Measurements from ENCODE around the gene NPAS3. TPM values are rescaled to one million over a fixed set of nuclear protein-coding genes. Genes with fewer than 3 reads are reported as not detected.
"Not testable (repeated sequence)": the region's sequence is repeated elsewhere in the genome, so short reads cannot be mapped to it uniquely, and the experiment has no call there.

Gene NPAS3
- total and polyA plus RNA-seq, 10 donors, result 0.13 to 9.5 (median 2.9) TPM

DNA sequence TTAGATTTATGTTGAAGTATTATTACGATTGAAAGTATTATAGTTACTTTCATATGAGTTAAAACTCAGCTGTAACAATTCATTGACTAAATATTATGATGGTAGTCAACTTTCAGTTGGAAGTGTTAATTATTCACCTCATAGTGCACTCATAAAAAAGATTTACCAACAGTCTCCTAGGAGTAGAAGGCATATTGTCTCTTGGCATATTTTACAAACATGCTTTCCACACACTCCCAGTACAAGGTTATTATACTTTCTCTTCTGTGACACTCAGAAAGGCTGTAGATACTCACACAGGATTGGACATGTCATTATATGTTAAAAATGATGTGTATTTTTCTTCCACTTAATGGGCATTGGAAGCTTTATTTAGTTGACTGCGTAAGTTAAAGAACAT is 147.1 kb downstream of the NPAS3 start:
- no peak overlapping the region for H3K27ac ChIP-seq
- intact Hi-C loops (cut with DNase I; ENCODE audit: low total_unique reads), result no loop called here

DNA sequence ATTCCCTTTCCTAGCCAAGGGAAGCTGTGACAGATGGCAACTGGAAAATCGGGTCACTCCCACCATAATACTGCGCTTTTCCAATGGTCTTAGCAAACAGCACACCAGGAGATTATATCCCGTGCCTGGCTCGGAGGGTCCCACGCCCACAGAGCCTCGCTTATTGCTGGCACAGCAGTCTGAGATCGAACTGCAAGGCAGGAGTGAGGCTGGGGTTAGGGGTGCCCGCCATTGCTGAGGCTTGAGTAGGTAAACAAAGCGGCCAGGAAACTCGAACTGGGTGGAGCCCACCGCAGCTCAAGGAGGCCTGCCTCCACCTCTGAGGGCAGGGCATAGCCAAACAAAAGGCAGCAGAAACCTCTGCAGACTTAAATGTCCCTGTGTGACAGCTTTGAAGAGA is 149.6 kb downstream of the NPAS3 start:
- H3K27ac ChIP-seq; H3K4me3 ChIP-seq; intact Hi-C loops (cut with DNase I; ENCODE audit: low total_unique reads); H3K4me1 ChIP-seq; H3K36me3 ChIP-seq; H3K27me3 ChIP-seq (replicated peaks in 1 of 7); DNase-seq: not testable (repeated sequence)
- WGBS, 5 donors, result 76 to 95% (median 87%) methylated on average over 10 to 11 of the region's 11 CpGs
- peaks cover 0 to 21% (median 14%) of the 10 kb centered on the region in 8 donors for H3K9me3 ChIP-seq

More for the DNA sequence above, 147.1 kb downstream of the NPAS3 start:
- no peak for TF ChIP-seq POLR2AphosphoS5 (IDR thresholded peaks at IDR 0.05)
- TF ChIP-seq, protein P1, sequence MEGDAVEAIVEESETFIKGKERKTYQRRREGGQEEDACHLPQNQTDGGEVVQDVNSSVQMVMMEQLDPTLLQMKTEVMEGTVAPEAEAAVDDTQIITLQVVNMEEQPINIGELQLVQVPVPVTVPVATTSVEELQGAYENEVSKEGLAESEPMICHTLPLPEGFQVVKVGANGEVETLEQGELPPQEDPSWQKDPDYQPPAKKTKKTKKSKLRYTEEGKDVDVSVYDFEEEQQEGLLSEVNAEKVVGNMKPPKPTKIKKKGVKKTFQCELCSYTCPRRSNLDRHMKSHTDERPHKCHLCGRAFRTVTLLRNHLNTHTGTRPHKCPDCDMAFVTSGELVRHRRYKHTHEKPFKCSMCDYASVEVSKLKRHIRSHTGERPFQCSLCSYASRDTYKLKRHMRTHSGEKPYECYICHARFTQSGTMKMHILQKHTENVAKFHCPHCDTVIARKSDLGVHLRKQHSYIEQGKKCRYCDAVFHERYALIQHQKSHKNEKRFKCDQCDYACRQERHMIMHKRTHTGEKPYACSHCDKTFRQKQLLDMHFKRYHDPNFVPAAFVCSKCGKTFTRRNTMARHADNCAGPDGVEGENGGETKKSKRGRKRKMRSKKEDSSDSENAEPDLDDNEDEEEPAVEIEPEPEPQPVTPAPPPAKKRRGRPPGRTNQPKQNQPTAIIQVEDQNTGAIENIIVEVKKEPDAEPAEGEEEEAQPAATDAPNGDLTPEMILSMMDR (IDR thresholded peaks at IDR 0.05 in 8 of 11, conservative IDR thresholded peaks at IDR 0.05 in 3 of 11), result no peak
- no peak for TF ChIP-seq POLR2A (IDR thresholded peaks at IDR 0.05)
- Histone ChIP-seq H3K9me3 (peaks cover 0 to 13% (median 6%) of the 10 kb centered on the region in 8 donors), H3K4me3 (no peak overlapping the region), H3K4me1 (no peaks in the 10 kb centered on the region), H3K27me3 (replicated peaks in 1 of 7) (no peaks in the 10 kb centered on the region), H3K36me3 (no peaks in the 10 kb centered on the region)
- DNase-seq, result no peak
- WGBS, 5 donors, result 80 to 96% (median 81%) methylated on average over 2 of the region's 2 CpGs

DNA sequence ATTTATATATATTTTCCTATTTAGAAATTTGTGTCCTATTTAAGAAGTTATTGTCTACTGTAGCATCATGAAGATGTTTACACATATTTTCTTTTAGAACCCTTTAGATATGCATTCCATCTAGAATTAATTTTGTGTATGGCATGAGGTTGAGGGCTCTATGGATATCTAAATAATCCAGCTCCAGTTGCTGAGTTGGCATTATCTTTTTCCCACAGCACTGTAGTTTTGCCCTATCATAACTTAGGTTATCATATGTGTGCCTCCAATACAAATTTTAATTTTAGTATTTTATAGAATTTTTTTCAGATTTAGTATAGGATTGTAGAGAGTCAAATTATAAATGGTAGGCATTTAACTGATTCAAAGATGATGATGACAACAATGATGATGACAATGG is 159.3 kb downstream of the NPAS3 start:
- intact Hi-C loops (cut with DNase I; ENCODE audit: low total_unique reads), result no loop called here

DNA sequence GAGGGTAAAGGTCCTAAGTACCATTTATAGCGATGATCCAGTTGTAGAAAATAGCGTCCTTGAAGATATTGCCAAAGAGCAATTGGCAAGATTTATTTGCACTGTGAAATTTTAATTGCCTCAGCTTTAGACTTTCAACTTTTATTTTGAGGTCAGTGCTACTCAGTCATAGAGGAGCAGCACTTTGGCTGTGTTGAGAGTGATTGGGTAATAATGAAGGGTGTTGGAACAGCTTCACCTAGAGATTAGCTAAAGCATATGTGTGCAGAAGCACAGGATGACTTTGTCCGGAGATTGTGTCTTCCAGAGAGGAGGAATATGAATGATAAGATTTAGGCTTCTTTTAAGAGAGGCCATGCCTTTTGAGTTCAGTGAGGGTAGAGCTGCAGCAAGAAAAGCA is 164.8 kb downstream of the NPAS3 start:
- peaks cover 0 to 2% (median 0%) of the 10 kb centered on the region in 8 donors for H3K9me3 ChIP-seq
- TF ChIP-seq, protein P1 (IDR thresholded peaks at IDR 0.05 in 8 of 11, conservative IDR thresholded peaks at IDR 0.05 in 3 of 11), result no peak
- TF ChIP-seq POLR2A (IDR thresholded peaks at IDR 0.05) (no peak), POLR2AphosphoS5 (IDR thresholded peaks at IDR 0.05) (no peak)
- no peak for DNase-seq
- H3K27me3 ChIP-seq (replicated peaks in 1 of 7), result no peaks in the 10 kb centered on the region
- H3K4me3 ChIP-seq, result no peak overlapping the region
- no peaks in the 10 kb centered on the region for H3K4me1 ChIP-seq
- WGBS, 5 donors, result 72 to 80% (median 77%) methylated on average over 3 of the region's 3 CpGs
- H3K36me3 ChIP-seq, result no peaks in the 10 kb centered on the region
- no peak overlapping the region for H3K27ac ChIP-seq
- intact Hi-C loops (cut with DNase I; ENCODE audit: low total_unique reads), result no loop called here

More for the DNA sequence above, 159.3 kb downstream of the NPAS3 start:
- Histone ChIP-seq H3K36me3 (no peaks in the 10 kb centered on the region), H3K27me3 (replicated peaks in 1 of 7) (no peaks in the 10 kb centered on the region), H3K9me3 (peaks cover 0 to 44% (median 27%) of the 10 kb centered on the region in 8 donors), H3K4me3 (no peak overlapping the region), H3K4me1 (no peaks in the 10 kb centered on the region), H3K27ac (no peak overlapping the region)
- no peak for TF ChIP-seq POLR2A (IDR thresholded peaks at IDR 0.05)
- no peak for TF ChIP-seq POLR2AphosphoS5 (IDR thresholded peaks at IDR 0.05)
- TF ChIP-seq, protein P1 (IDR thresholded peaks at IDR 0.05 in 8 of 11, conservative IDR thresholded peaks at IDR 0.05 in 3 of 11), result no peak
- DNase-seq, result no peak

DNA sequence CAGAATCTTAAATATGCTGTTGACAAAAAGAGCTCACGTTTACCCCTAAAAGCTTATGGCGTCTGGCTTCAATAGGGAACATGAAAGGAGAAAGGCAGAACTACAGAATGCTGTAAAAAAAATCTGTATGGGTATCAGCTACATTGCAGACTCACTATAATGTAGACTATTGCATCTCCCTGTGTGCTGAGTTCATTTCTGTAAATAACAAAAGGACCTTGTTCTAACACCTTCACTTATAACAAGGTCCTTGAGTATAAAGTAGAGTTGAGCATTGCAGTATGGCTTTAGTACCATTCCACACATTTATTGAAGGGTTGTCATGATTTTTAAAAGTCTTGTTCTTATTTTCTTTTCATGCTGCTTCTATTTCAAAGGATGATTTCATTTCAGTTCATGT is 165.3 kb downstream of the NPAS3 start:
- no peak overlapping the region for H3K4me3 ChIP-seq

More for the DNA sequence above, 165.3 kb downstream of the NPAS3 start:
- Histone ChIP-seq H3K36me3 (no peaks in the 10 kb centered on the region), H3K27ac (no peak overlapping the region), H3K27me3 (replicated peaks in 1 of 7) (no peaks in the 10 kb centered on the region), H3K4me1 (no peaks in the 10 kb centered on the region), H3K9me3 (no peaks in the 10 kb centered on the region)
- intact Hi-C loops (cut with DNase I; ENCODE audit: low total_unique reads), result no loop called here
- 76 to 98% (median 86%) methylated on average over 2 of the region's 2 CpGs for WGBS, 5 donors
- no peak for DNase-seq
- TF ChIP-seq, protein P1 (IDR thresholded peaks at IDR 0.05 in 8 of 11, conservative IDR thresholded peaks at IDR 0.05 in 3 of 11), result no peak
- TF ChIP-seq POLR2AphosphoS5 (IDR thresholded peaks at IDR 0.05) (no peak), POLR2A (IDR thresholded peaks at IDR 0.05) (no peak)
